Coronary artery (tissue), 2 donors: ENCODE data around the gene MYO18B.

Source experiments
- DNase-seq: peaks from one replicate; pipeline ENCODE4 v3.0.0-alpha.2; 2017; ENCODE audit warnings: low spot score
- H3K27ac ChIP-seq, 2 donors: fragments of 200-600 bp; sonication (generic); one replicate each; pipeline ENCODE4 v1.5.1; 2016 to 2019
- H3K4me3 ChIP-seq: fragments of 200-600 bp; sonication (generic); 2 replicates; pipeline ENCODE4 v1.5.1; 2016; ENCODE audit warnings: mild to moderate bottlenecking, moderate library complexity
- CTCF ChIP-seq: fragments of 200-600 bp; sonication (generic); IDR thresholded peaks from one replicate; pipeline ENCODE4 v1.5.1; 2019; ENCODE audit warnings: antibody characterized with exemption

MYO18B gene

DNA sequence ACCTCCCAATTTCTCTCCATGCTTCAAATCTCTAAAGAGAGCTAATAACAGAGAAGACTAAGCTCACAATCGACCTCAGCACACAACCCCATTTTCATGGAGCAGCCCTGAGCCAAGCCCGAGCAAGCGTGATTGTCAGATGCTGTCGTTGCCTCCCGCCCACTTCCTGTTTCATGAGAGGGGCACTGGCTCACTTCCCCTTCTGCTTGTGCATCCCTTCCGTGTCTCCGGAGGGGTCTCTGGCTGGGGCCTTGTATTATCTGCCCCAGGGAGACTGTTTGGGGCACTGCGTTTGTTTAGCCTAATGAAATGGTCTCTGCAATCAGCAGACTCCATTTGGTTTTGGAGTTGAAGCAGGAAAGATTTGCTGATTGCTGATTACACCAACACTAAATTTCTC, 246.0 kb downstream of the MYO18B start:
- H3K4me3 ChIP-seq: no peak overlapping the region
- H3K27ac ChIP-seq: no peak overlapping the region
- no peak for TF ChIP-seq CTCF
- DNase-seq: no peak

DNA sequence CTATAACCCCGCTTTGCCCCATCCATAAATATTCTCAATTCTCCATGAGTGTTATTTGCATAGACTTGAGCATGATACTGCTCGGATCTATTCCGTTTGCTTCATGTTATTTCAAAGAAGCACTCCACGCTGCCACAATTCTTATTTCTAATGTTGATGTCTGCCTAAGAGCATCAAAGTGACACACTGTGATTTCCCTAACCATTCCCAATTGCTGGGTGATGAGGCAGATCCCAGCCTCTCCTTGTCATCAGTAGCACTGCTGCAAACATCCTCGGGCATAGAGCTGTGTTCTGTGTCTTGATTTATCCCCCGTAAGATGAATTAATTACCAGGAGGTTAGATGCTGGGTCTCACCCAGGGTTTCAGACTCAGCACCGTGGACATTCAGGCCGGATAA, 249.0 kb downstream of the MYO18B start:
- Histone ChIP-seq H3K27ac (no peak overlapping the region), H3K4me3 (no peak overlapping the region)
- DNase-seq: no peak
- TF ChIP-seq CTCF: no peak

- no peak for TF ChIP-seq CTCF
- no peak for DNase-seq
- no peak overlapping the region for H3K27ac ChIP-seq
- no peak overlapping the region for H3K4me3 ChIP-seq
Observed at GRCh38 chr22:25992331-25992730, 250.3 kb downstream of the MYO18B start.

- DNase-seq: no peak
- TF ChIP-seq CTCF: no peak
- no peak overlapping the region for H3K27ac ChIP-seq
- no peak overlapping the region for H3K4me3 ChIP-seq
Observed at GRCh38 chr22:25996669-25997068, 254.7 kb downstream of the MYO18B start.

GRCh38 chr22:25997886-25998775, 256.1 kb downstream of the MYO18B start:
- H3K27ac ChIP-seq: no peak overlapping the region
- TF ChIP-seq CTCF: no peak
- DNase-seq: no peak
- no peak overlapping the region for H3K4me3 ChIP-seq

DNA sequence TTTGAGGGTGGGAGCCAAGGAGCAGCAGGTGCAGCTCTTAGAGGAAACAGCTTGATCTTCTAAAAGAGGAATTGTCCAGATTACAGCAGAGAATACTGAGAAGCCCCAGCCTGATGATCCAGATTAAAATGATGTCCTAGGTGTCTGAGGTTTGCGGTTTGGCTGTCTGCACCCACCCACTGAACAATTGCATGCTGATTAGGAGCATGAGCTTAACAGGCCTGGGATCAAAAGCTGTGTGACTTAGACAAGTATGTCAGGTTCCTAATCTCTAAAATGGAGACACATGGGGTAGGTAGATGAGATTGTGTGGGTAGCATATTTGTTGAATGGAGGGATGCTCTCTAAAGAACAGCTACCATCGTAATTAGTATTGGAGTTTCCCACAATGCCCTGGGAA, 260.5 kb downstream of the MYO18B start:
- Histone ChIP-seq H3K4me3 (no peak overlapping the region), H3K27ac (no peak overlapping the region)
- DNase-seq: no peak
- TF ChIP-seq CTCF: no peak

DNA sequence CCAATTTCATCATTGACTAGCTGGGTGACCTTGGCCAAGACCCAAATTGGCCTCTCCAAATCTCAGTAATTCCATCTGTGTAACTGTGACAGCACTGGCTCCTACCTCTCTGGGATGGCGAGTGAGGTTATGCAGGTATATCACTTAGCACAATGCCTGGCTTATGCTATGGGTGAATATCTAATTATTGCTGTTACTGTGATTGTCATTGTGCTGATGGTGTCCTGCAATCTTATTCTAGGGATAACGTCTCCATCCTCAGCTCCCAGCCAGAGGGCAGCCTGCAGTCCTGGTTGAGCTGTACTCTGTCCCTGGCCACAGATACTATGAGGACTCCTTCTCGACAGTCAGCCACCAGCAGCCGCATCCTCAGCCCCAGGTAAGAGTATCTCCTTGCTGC, 262.5 kb downstream of the MYO18B start:
- no peak for DNase-seq
- Histone ChIP-seq H3K4me3 (no peak overlapping the region), H3K27ac (no peak overlapping the region)
- no peak for TF ChIP-seq CTCF
